Dedifferentiated amniotic fluid mesenchymal stem cell (primary cell): ENCODE measurements around the gene SLC35F1.
"Not testable (repeated sequence)": the region's sequence is repeated elsewhere in the genome, so short reads cannot be mapped to it uniquely, and the experiment has no call there.

Experiments
- DNase-seq: peaks from one replicate; pipeline ENCODE4 v3.0.0-alpha.2; 2016; ENCODE audit errors: extremely low spot score

Gene SLC35F1

GRCh38 chr6:117906958-117907600 lies at the start of gene SLC35F1:
SLC35F1 (plus strand) TSS chr6:117907264.
- DNase-seq = no peak

GRCh38 chr6:117858601-117859000 lies 48.5 kb upstream of the SLC35F1 start:
- DNase-seq = not testable (repeated sequence)

GRCh38 chr6:117861545-117861944 lies 45.5 kb upstream of the SLC35F1 start:
- DNase-seq = no peak

GRCh38 chr6:117866561-117866960 lies 40.5 kb upstream of the SLC35F1 start:
- DNase-seq = no peak

GRCh38 chr6:117870486-117871242 lies 36.4 kb upstream of the SLC35F1 start:
- no peak for DNase-seq

- DNase-seq = no peak
Observed at GRCh38 chr6:117880824-117881223, 26.2 kb upstream of the SLC35F1 start.

GRCh38 chr6:117890172-117890571 lies 16.9 kb upstream of the SLC35F1 start:
- no peak for DNase-seq

- no peak for DNase-seq
Observed at GRCh38 chr6:117906507-117906957, 532 bp upstream of the SLC35F1 start.

- DNase-seq = no peak
Observed at GRCh38 chr6:117907601-117908245, 659 bp downstream of the SLC35F1 start.

GRCh38 chr6:117908246-117909068 lies 1.4 kb downstream of the SLC35F1 start:
- no peak for DNase-seq

- DNase-seq = no peak
Observed at GRCh38 chr6:117909638-117910037, 2.6 kb downstream of the SLC35F1 start.

- no peak for DNase-seq
Observed at GRCh38 chr6:117910549-117910948, 3.5 kb downstream of the SLC35F1 start.

GRCh38 chr6:117911150-117911549 lies 4.1 kb downstream of the SLC35F1 start:
- no peak for DNase-seq

- no peak for DNase-seq
Observed at GRCh38 chr6:117911660-117912059, 4.6 kb downstream of the SLC35F1 start.

GRCh38 chr6:117915846-117916245 lies 8.8 kb downstream of the SLC35F1 start:
- no peak for DNase-seq

GRCh38 chr6:117916483-117916882 lies 9.4 kb downstream of the SLC35F1 start:
- no peak for DNase-seq

GRCh38 chr6:117917176-117917575 lies 10.1 kb downstream of the SLC35F1 start:
- DNase-seq = no peak

- DNase-seq = no peak
Observed at GRCh38 chr6:117918454-117918853, 11.4 kb downstream of the SLC35F1 start.

- DNase-seq = no peak
Observed at GRCh38 chr6:117919275-117919674, 12.2 kb downstream of the SLC35F1 start.

- no peak for DNase-seq
Observed at GRCh38 chr6:117919775-117920729, 13.0 kb downstream of the SLC35F1 start.

GRCh38 chr6:117924690-117925089 lies 17.6 kb downstream of the SLC35F1 start:
- DNase-seq = no peak
